GM10266 (cell line): ENCODE measurements around the gene SOS1.

Experiments used
- DNase-seq: peaks from one replicate; pipeline ENCODE4 v3.0.0; 2012; ENCODE audit errors: extremely low spot score
- TF ChIP-seq, protein P1 (sequence below): IDR thresholded peaks from 2 replicates; pipeline ENCODE4 v1.5.1; 2012; ENCODE audit warnings: mild to moderate bottlenecking, low read depth; ENCODE audit not compliant: control insufficient read depth, insufficient read depth; ENCODE audit errors: missing control alignments

Gene SOS1

GRCh38 chr2:38948995-38949394 is 171.9 kb downstream of the SOS1 start:
- DNase-seq = no peak
- TF ChIP-seq, protein P1, sequence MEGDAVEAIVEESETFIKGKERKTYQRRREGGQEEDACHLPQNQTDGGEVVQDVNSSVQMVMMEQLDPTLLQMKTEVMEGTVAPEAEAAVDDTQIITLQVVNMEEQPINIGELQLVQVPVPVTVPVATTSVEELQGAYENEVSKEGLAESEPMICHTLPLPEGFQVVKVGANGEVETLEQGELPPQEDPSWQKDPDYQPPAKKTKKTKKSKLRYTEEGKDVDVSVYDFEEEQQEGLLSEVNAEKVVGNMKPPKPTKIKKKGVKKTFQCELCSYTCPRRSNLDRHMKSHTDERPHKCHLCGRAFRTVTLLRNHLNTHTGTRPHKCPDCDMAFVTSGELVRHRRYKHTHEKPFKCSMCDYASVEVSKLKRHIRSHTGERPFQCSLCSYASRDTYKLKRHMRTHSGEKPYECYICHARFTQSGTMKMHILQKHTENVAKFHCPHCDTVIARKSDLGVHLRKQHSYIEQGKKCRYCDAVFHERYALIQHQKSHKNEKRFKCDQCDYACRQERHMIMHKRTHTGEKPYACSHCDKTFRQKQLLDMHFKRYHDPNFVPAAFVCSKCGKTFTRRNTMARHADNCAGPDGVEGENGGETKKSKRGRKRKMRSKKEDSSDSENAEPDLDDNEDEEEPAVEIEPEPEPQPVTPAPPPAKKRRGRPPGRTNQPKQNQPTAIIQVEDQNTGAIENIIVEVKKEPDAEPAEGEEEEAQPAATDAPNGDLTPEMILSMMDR = no peak

- TF ChIP-seq, protein P1 = no peak
- no peak for DNase-seq
Observed at GRCh38 chr2:38948387-38948882, 172.4 kb downstream of the SOS1 start.

- TF ChIP-seq, protein P1 = peak; percentile 78
- peak; percentile 78 for DNase-seq
Observed at GRCh38 chr2:38947241-38948239, 173.3 kb downstream of the SOS1 start.

DNA sequence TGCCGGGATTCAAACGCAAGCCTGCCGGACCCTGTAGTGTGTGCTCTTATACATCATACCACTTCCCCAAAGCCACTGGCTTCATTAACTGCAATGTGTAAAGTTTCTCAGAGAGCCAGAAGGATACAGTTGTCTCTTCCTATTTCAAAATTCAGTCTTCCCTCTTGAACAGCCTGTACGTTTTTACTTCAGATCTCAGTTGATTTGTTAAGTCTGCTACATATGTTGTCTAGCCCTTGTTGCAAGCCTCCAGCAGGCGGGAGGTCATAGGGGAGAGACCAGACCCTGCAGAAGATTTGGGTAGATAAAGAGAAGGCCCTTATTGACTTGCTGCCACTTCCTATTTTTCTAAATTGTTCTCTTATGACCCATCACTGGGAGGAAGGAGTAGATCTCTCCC is 174.9 kb downstream of the SOS1 start:
- DNase-seq = no peak

GRCh38 chr2:38945372-38945771 is 175.5 kb downstream of the SOS1 start:
- no peak for DNase-seq
- TF ChIP-seq, protein P1 = no peak

More for the DNA sequence above, 174.9 kb downstream of the SOS1 start:
- TF ChIP-seq, protein P1 = no peak

DNA sequence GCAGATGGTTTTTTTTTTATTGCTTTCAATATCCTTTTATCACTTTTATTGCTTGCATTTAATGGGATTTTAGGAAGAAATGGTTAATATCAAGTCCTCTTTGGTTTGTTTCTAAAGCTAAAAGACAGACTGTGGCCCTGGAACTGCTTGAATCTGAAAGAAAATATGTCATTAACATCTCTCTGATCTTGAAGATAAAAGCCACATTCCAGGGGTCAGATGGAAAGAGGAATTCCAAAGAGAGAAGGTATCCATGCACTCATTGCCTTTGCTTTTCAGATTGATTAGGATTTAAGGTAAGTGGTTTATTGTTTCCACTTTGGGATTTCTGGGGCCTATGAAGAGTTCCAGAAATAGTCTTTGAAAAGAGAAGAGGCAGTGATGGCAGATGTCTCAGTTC is 177.1 kb downstream of the SOS1 start:
- no peak for DNase-seq
- TF ChIP-seq, protein P1 = no peak

DNA sequence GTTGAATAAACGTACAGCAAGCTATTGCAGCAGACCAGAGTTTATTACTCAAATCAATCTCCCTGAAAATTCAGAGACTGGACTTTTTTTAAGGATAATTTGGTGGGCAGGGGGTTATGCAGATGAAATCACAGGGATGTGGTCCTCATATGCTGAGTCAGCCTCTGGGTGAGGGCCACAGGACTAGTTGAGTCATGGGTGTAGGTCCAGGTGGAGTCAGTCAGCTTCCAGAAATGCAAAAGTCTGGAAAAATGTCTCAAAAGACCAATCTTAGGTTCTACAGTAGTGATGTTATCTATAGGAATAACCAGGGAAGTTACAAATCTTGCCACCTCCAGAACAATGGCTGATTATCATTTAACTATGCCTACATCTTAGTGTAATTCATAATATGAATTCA is 180.1 kb downstream of the SOS1 start:
- DNase-seq = no peak
- TF ChIP-seq, protein P1 = no peak
